ENCODE measurements around the gene MEPCE. TPM values are rescaled to one million over a fixed set of nuclear protein-coding genes. Genes with fewer than 3 reads are reported as not detected.

MEPCE gene
- total and polyA plus RNA-seq, 10 of the 15 experiments (the other 5 are each of a cell fraction or from before 2014, with no cell fraction given), result 8.2 to 48.0 (median 22.1) TPM

GRCh38 chr7:100483090-100483721 lies 53.6 kb downstream of the MEPCE start (continued):
- TF ChIP-seq ELK1 (IDR thresholded peaks at IDR 0.05; ENCODE audit: low read depth, low read length), result no peak

Other genes starting within 250 kb of the MEPCE start
Only the 7 nearest of the 18 such genes appear.
- gene PILRB, start 71.7 kb upstream of the MEPCE start, total RNA-seq (2014; rRNA removed), result 23.9 and 24.0 TPM in 2 replicates
- gene PILRB, start 71.7 kb upstream of the MEPCE start, total RNA-seq (2014; rRNA removed; fragmentation: Illumina TruSeq; extraction: Trizol), result 13.2 TPM in 2 replicates
- 23.1 and 24.1 TPM in 2 replicates for gene PILRB, start 71.7 kb upstream of the MEPCE start, total RNA-seq (2021)
- gene PILRB, start 71.7 kb upstream of the MEPCE start, polyA plus RNA-seq (2011; rRNA removed), result 14.9 and 35.9 TPM in 2 replicates
- gene PILRB, start 71.7 kb upstream of the MEPCE start, polyA plus RNA-seq (2014; fragmentation: Illumina TruSeq; extraction: Trizol), result 16.9 and 26.5 TPM in 2 replicates
- 1 to 10 TPM; 2.6 to 5.6 TPM for gene PILRB, start 71.7 kb upstream of the MEPCE start, polyA plus RNA-seq (2014; fragmentation: Nextera tagmentation; extraction: Ambion mirVana)
- 50.3 and 55.4 TPM in 2 replicates for gene PILRB, start 71.7 kb upstream of the MEPCE start, polyA plus RNA-seq (2014; rRNA removed)
- gene PILRB, start 71.7 kb upstream of the MEPCE start, polyA plus RNA-seq (2016; fragmentation: Nextera tagmentation; extraction: Ambion mirVana), result 10 to 100 TPM; 18.6 to 20.1 TPM
- 9.0 and 10.1 TPM in 2 replicates for gene PILRA, start 56.3 kb upstream of the MEPCE start, total RNA-seq (2014; rRNA removed)
- gene PILRA, start 56.3 kb upstream of the MEPCE start, total RNA-seq (2014; rRNA removed; fragmentation: Illumina TruSeq; extraction: Trizol), result 10.8 and 11.1 TPM in 2 replicates
- 7.0 and 7.5 TPM in 2 replicates for gene PILRA, start 56.3 kb upstream of the MEPCE start, total RNA-seq (2021)
- 30.2 and 43.3 TPM in 2 replicates for gene PILRA, start 56.3 kb upstream of the MEPCE start, polyA plus RNA-seq (2011; rRNA removed)
- gene PILRA, start 56.3 kb upstream of the MEPCE start, polyA plus RNA-seq (2014; fragmentation: Illumina TruSeq; extraction: Trizol), result 12.0 and 14.2 TPM in 2 replicates
- 10 to 100 TPM; 12.2 to 13.5 TPM for gene PILRA, start 56.3 kb upstream of the MEPCE start, polyA plus RNA-seq (2014; fragmentation: Nextera tagmentation; extraction: Ambion mirVana)
- 12.7 and 15.2 TPM in 2 replicates for gene PILRA, start 56.3 kb upstream of the MEPCE start, polyA plus RNA-seq (2014; rRNA removed)
- 1 to 10 TPM; 6.6 to 7.2 TPM for gene PILRA, start 56.3 kb upstream of the MEPCE start, polyA plus RNA-seq (2016; fragmentation: Nextera tagmentation; extraction: Ambion mirVana)
- gene ZCWPW1, start 1.1 kb upstream of the MEPCE start, total RNA-seq (2014; rRNA removed), result 2.5 and 3.8 TPM in 2 replicates
- gene ZCWPW1, start 1.1 kb upstream of the MEPCE start, total RNA-seq (2014; rRNA removed; fragmentation: Illumina TruSeq; extraction: Trizol), result 3.8 and 4.4 TPM in 2 replicates
- gene ZCWPW1, start 1.1 kb upstream of the MEPCE start, total RNA-seq (2021), result 3.3 and 3.7 TPM in 2 replicates
- gene ZCWPW1, start 1.1 kb upstream of the MEPCE start, polyA plus RNA-seq (2011; rRNA removed), result 2.9 and 4.6 TPM in 2 replicates
- 3.9 and 4.3 TPM in 2 replicates for gene ZCWPW1, start 1.1 kb upstream of the MEPCE start, polyA plus RNA-seq (2014; fragmentation: Illumina TruSeq; extraction: Trizol)
- 1 to 10 TPM; 1.3 to 2.3 TPM for gene ZCWPW1, start 1.1 kb upstream of the MEPCE start, polyA plus RNA-seq (2014; fragmentation: Nextera tagmentation; extraction: Ambion mirVana)
- 4.4 and 5.1 TPM in 2 replicates for gene ZCWPW1, start 1.1 kb upstream of the MEPCE start, polyA plus RNA-seq (2014; rRNA removed)
- gene ZCWPW1, start 1.1 kb upstream of the MEPCE start, polyA plus RNA-seq (2016; fragmentation: Nextera tagmentation; extraction: Ambion mirVana), result 1 to 10 TPM; 3.5 to 3.9 TPM
- 51.3 and 55.5 TPM in 2 replicates for gene PPP1R35, start 6.7 kb downstream of the MEPCE start, total RNA-seq (2014; rRNA removed)
- 14.1 and 19.6 TPM in 2 replicates for gene PPP1R35, start 6.7 kb downstream of the MEPCE start, total RNA-seq (2014; rRNA removed; fragmentation: Illumina TruSeq; extraction: Trizol)
- 58.1 and 61.0 TPM in 2 replicates for gene PPP1R35, start 6.7 kb downstream of the MEPCE start, total RNA-seq (2021)
- 7.9 and 15.2 TPM in 2 replicates for gene PPP1R35, start 6.7 kb downstream of the MEPCE start, polyA plus RNA-seq (2011; rRNA removed)
- gene PPP1R35, start 6.7 kb downstream of the MEPCE start, polyA plus RNA-seq (2014; fragmentation: Illumina TruSeq; extraction: Trizol), result 0.52 and 5.2 TPM in 2 replicates
- 1 to 10 TPM; 1.8 to 9.9 TPM for gene PPP1R35, start 6.7 kb downstream of the MEPCE start, polyA plus RNA-seq (2014; fragmentation: Nextera tagmentation; extraction: Ambion mirVana)
- gene PPP1R35, start 6.7 kb downstream of the MEPCE start, polyA plus RNA-seq (2014; rRNA removed), result 62.5 and 70.4 TPM in 2 replicates
- gene PPP1R35, start 6.7 kb downstream of the MEPCE start, polyA plus RNA-seq (2016; fragmentation: Nextera tagmentation; extraction: Ambion mirVana), result 10 to 100 TPM in 1 of 2 experiments, 1 to 10 TPM in 1; 4.0 to 56.3 TPM
- gene SPACDR, start 34.4 kb downstream of the MEPCE start, total RNA-seq (2014; rRNA removed), result 0.49 and 1.2 TPM in 2 replicates
- 0.18 and 0.28 TPM in 2 replicates for gene SPACDR, start 34.4 kb downstream of the MEPCE start, total RNA-seq (2014; rRNA removed; fragmentation: Illumina TruSeq; extraction: Trizol)
- gene SPACDR, start 34.4 kb downstream of the MEPCE start, total RNA-seq (2021), result 1.1 and 1.5 TPM in 2 replicates
- 0.65 and 0.81 TPM in 2 replicates for gene SPACDR, start 34.4 kb downstream of the MEPCE start, polyA plus RNA-seq (2011; rRNA removed)
- 0.56 TPM in 1 of 2 replicates, not detected in the other for gene SPACDR, start 34.4 kb downstream of the MEPCE start, polyA plus RNA-seq (2014; fragmentation: Illumina TruSeq; extraction: Trizol)
- under 1 TPM; 0.29 TPM for gene SPACDR, start 34.4 kb downstream of the MEPCE start, polyA plus RNA-seq (2014; fragmentation: Nextera tagmentation; extraction: Ambion mirVana)
- gene SPACDR, start 34.4 kb downstream of the MEPCE start, polyA plus RNA-seq (2014; rRNA removed), result 0.78 and 1.2 TPM in 2 replicates
- under 1 TPM; 0.60 to 0.71 TPM for gene SPACDR, start 34.4 kb downstream of the MEPCE start, polyA plus RNA-seq (2016; fragmentation: Nextera tagmentation; extraction: Ambion mirVana)
- 33.2 and 39.9 TPM in 2 replicates for gene TSC22D4, start 49.4 kb downstream of the MEPCE start, total RNA-seq (2014; rRNA removed)
- gene TSC22D4, start 49.4 kb downstream of the MEPCE start, total RNA-seq (2014; rRNA removed; fragmentation: Illumina TruSeq; extraction: Trizol), result 11.7 and 16.2 TPM in 2 replicates
- 63.7 and 65.7 TPM in 2 replicates for gene TSC22D4, start 49.4 kb downstream of the MEPCE start, total RNA-seq (2021)
- gene TSC22D4, start 49.4 kb downstream of the MEPCE start, polyA plus RNA-seq (2011; rRNA removed), result 7.3 and 13.8 TPM in 2 replicates
- 8.3 and 13.7 TPM in 2 replicates for gene TSC22D4, start 49.4 kb downstream of the MEPCE start, polyA plus RNA-seq (2014; fragmentation: Illumina TruSeq; extraction: Trizol)
- gene TSC22D4, start 49.4 kb downstream of the MEPCE start, polyA plus RNA-seq (2014; fragmentation: Nextera tagmentation; extraction: Ambion mirVana), result 1 to 10 TPM in 1 of 2 experiments, under 1 TPM in 1; 0.50 to 1.2 TPM
- 47.8 and 55.6 TPM in 2 replicates for gene TSC22D4, start 49.4 kb downstream of the MEPCE start, polyA plus RNA-seq (2014; rRNA removed)
- 10 to 100 TPM; 32.6 to 33.3 TPM for gene TSC22D4, start 49.4 kb downstream of the MEPCE start, polyA plus RNA-seq (2016; fragmentation: Nextera tagmentation; extraction: Ambion mirVana)
- gene NYAP1, start 54.1 kb downstream of the MEPCE start, total RNA-seq (2014; rRNA removed), result 0.05 and 0.06 TPM in 2 replicates
- gene NYAP1, start 54.1 kb downstream of the MEPCE start, total RNA-seq (2014; rRNA removed; fragmentation: Illumina TruSeq; extraction: Trizol), result 0.04 and 0.05 TPM in 2 replicates
- gene NYAP1, start 54.1 kb downstream of the MEPCE start, total RNA-seq (2021), result 0.15 and 0.19 TPM in 2 replicates
- not detected in 2 replicates for gene NYAP1, start 54.1 kb downstream of the MEPCE start, polyA plus RNA-seq (2011; rRNA removed)
- gene NYAP1, start 54.1 kb downstream of the MEPCE start, polyA plus RNA-seq (2014; fragmentation: Illumina TruSeq; extraction: Trizol), result not detected in 2 replicates
- not detected for gene NYAP1, start 54.1 kb downstream of the MEPCE start, polyA plus RNA-seq (2014; fragmentation: Nextera tagmentation; extraction: Ambion mirVana)
- gene NYAP1, start 54.1 kb downstream of the MEPCE start, polyA plus RNA-seq (2014; rRNA removed), result 0.28 and 0.49 TPM in 2 replicates
- not detected for gene NYAP1, start 54.1 kb downstream of the MEPCE start, polyA plus RNA-seq (2016; fragmentation: Nextera tagmentation; extraction: Ambion mirVana)

Measured in GM12878 (cell line).